Mesenchymal stem cell (in vitro differentiated cells and primary cell): ENCODE results near the gene TGFB3.

Source experiments
- DNase-seq: peaks from one replicate; pipeline ENCODE4 v3.0.0-alpha.2; 2013
- H2AFZ ChIP-seq: one replicate; pipeline ENCODE4 v1.6.1; 2013; ENCODE audit warnings: low read depth, mild to moderate bottlenecking, control low read depth, inconsistent platforms, low read length, moderate library complexity
- H2AK5ac ChIP-seq: 2 replicates; pipeline ENCODE4 v1.6.1; 2013; ENCODE audit warnings: low read length, moderate library complexity, mild to moderate bottlenecking, inconsistent platforms; ENCODE audit not compliant: severe bottlenecking
- H2BK120ac ChIP-seq: one replicate; pipeline ENCODE4 v1.6.1; 2013; ENCODE audit warnings: low read depth, mild to moderate bottlenecking, inconsistent platforms, low read length, moderate library complexity
- H2BK12ac ChIP-seq, 2 experiments: one replicate each; pipeline ENCODE4 v1.6.1; 2013; ENCODE audit warnings: inconsistent platforms in 2 of 2, low read length in 2 of 2, mild to moderate bottlenecking in 2 of 2, moderate library complexity in 2 of 2, control low read depth in 1 of 2
- H2BK15ac ChIP-seq: one replicate; pipeline ENCODE4 v1.6.1; 2013; ENCODE audit warnings: mild to moderate bottlenecking, low read depth, inconsistent platforms; ENCODE audit not compliant: poor library complexity, severe bottlenecking
- H2BK5ac ChIP-seq: 2 replicates; pipeline ENCODE4 v1.6.1; 2013; ENCODE audit warnings: low read depth, mild to moderate bottlenecking, low read length, control low read depth, inconsistent platforms; ENCODE audit not compliant: poor library complexity, severe bottlenecking
- H3K14ac ChIP-seq, 2 experiments: one replicate each; pipeline ENCODE4 v1.6.1; 2013; ENCODE audit warnings: inconsistent platforms in 2 of 2, low read length in 2 of 2, control low read depth in 1 of 2, mild to moderate bottlenecking in 1 of 2, moderate library complexity in 1 of 2
- H3K18ac ChIP-seq, 2 experiments: one replicate each; pipeline ENCODE4 v1.6.1; 2013; ENCODE audit warnings: inconsistent platforms in 2 of 2, low read length in 2 of 2, control low read depth in 1 of 2, low read depth in 1 of 2, mild to moderate bottlenecking in 1 of 2
- H3K23ac ChIP-seq, 2 experiments: one replicate each; pipeline ENCODE4 v1.6.1; 2013; ENCODE audit warnings: inconsistent platforms in 2 of 2, low read length in 2 of 2, mild to moderate bottlenecking in 2 of 2, moderate library complexity in 2 of 2, control low read depth in 1 of 2
- H3K27ac ChIP-seq: 2 replicates; pipeline ENCODE4 v1.5.1; 2013; ENCODE audit warnings: mild to moderate bottlenecking, moderate library complexity, low read length, control low read depth, inconsistent platforms; ENCODE audit not compliant: poor library complexity, severe bottlenecking
- H3K27me3 ChIP-seq, 2 experiments: 2 replicates each; pipeline versions ENCODE4 v1.6.1 to v1.7.0; 2013; ENCODE audit warnings: low read length in 2 of 2, mild to moderate bottlenecking in 2 of 2, moderate library complexity in 2 of 2, control low read depth in 1 of 2, inconsistent platforms in 1 of 2; ENCODE audit not compliant: control insufficient read depth in 1 of 2, insufficient read depth in 1 of 2
- H3K36me3 ChIP-seq, 2 experiments: 2 replicates each; pipeline versions ENCODE4 v1.6.1 to v1.7.0; 2013; ENCODE audit warnings: low read length in 2 of 2, control low read depth in 1 of 2, inconsistent platforms in 1 of 2, low read depth in 1 of 2, mild to moderate bottlenecking in 1 of 2; ENCODE audit not compliant: insufficient read depth in 2 of 2, control insufficient read depth in 1 of 2
- H3K4ac ChIP-seq, 2 experiments: one replicate each; pipeline ENCODE4 v1.6.1; 2013; ENCODE audit warnings: inconsistent platforms in 2 of 2, low read length in 2 of 2, mild to moderate bottlenecking in 2 of 2, moderate library complexity in 2 of 2, control low read depth in 1 of 2, low read depth in 1 of 2
- H3K4me1 ChIP-seq: 2 replicates; pipeline ENCODE4 v1.6.1; 2013; ENCODE audit warnings: low read depth, low read length, control low read depth; ENCODE audit not compliant: control insufficient read depth, insufficient read depth
- H3K4me2 ChIP-seq: 2 replicates; pipeline ENCODE4 v1.6.1; 2013; ENCODE audit warnings: low read length, mild to moderate bottlenecking, inconsistent platforms; ENCODE audit not compliant: poor library complexity, severe bottlenecking
- H3K4me3 ChIP-seq, 2 experiments: 2 replicates each; pipeline versions ENCODE4 v1.5.1 to v1.7.0; 2013; ENCODE audit warnings: low read length in 2 of 2, mild to moderate bottlenecking in 2 of 2, control low read depth in 1 of 2, low read depth in 1 of 2; ENCODE audit not compliant: insufficient read depth in 1 of 2
- H3K79me1 ChIP-seq: replicated peaks from 2 replicates; pipeline ENCODE4 v1.6.1; 2013; ENCODE audit warnings: mild to moderate bottlenecking, control low read depth, low read length, inconsistent platforms; ENCODE audit not compliant: poor library complexity, severe bottlenecking
- H3K9ac ChIP-seq: 2 replicates; pipeline ENCODE4 v1.7.0; 2013; ENCODE audit warnings: mild to moderate bottlenecking, low read length, moderate library complexity
- H3K9me3 ChIP-seq: 2 replicates; pipeline ENCODE4 v1.7.0; 2013; ENCODE audit warnings: mild to moderate bottlenecking, low read length; ENCODE audit not compliant: control insufficient read depth
- H4K8ac ChIP-seq: one replicate; pipeline ENCODE4 v1.6.1; 2013; ENCODE audit warnings: inconsistent platforms, mild to moderate bottlenecking, low read length, moderate library complexity
- H4K91ac ChIP-seq: one replicate; pipeline ENCODE4 v1.6.1; 2013; ENCODE audit warnings: mild to moderate bottlenecking, low read length, inconsistent platforms
- WGBS: methylation state at CpG from one replicate; pipeline ENCODE4 v1.1.7; 2013; ENCODE audit warnings: mixed read lengths; 5-methylcytosine and 5-hydroxymethylcytosine counted together

Gene TGFB3

GRCh38 chr14:75976826-75977581 is 4.8 kb downstream of the TGFB3 start:
- Histone ChIP-seq H3K27ac (no peak overlapping the region), H3K4me3 (no peak overlapping the region), H3K9me3 (no peaks in the 10 kb centered on the region), H2AK5ac (no peak overlapping the region), H3K36me3 (no peaks in the 10 kb centered on the region), H3K4me1 (peaks cover 36% of the 10 kb centered on the region), H3K23ac (no peak overlapping the region), H3K9ac (peak overlapping the region; percentile 33), H4K91ac (no peak overlapping the region), H3K4me2 (no peak overlapping the region), H2BK15ac (no peak overlapping the region), H3K14ac (no peak overlapping the region), H2BK12ac (no peak overlapping the region), H3K18ac (no peak overlapping the region), H2BK120ac (no peak overlapping the region), H3K79me1 (peaks cover 25% of the 10 kb centered on the region), H2BK5ac (no peak overlapping the region), H4K8ac (no peak overlapping the region), H3K27me3 (no peaks in the 10 kb centered on the region), H3K4ac (no peak overlapping the region), H2AFZ (no peak overlapping the region)
- no peak for DNase-seq
- WGBS, result 69% methylated on average over 4 of the region's 8 CpGs

- Histone ChIP-seq H3K23ac (no peak overlapping the region), H2BK5ac (no peak overlapping the region), H3K36me3 (peaks cover 10 to 15% of the 10 kb centered on the region in 2 experiments), H3K18ac (no peak overlapping the region), H2BK15ac (no peak overlapping the region), H2AK5ac (no peak overlapping the region), H3K4ac (no peak overlapping the region), H4K91ac (no peak overlapping the region), H3K9me3 (no peaks in the 10 kb centered on the region), H4K8ac (no peak overlapping the region), H3K4me3 (no peak overlapping the region), H3K4me1 (peaks cover 7% of the 10 kb centered on the region), H3K9ac (no peak overlapping the region), H2BK12ac (no peak overlapping the region), H3K79me1 (peaks cover 6% of the 10 kb centered on the region), H3K27me3 (no peaks in the 10 kb centered on the region), H3K4me2 (no peak overlapping the region), H3K14ac (no peak overlapping the region), H2AFZ (no peak overlapping the region), H2BK120ac (no peak overlapping the region), H3K27ac (no peak overlapping the region)
- no peak for DNase-seq
- 58% methylated on average over 7 of the region's 7 CpGs for WGBS
These were observed 8.9 kb downstream of the TGFB3 start for GRCh38 chr14:75972801-75973421.

- Histone ChIP-seq H2BK15ac (no peak overlapping the region), H3K79me1 (peaks cover 2% of the 10 kb centered on the region), H3K9me3 (no peaks in the 10 kb centered on the region), H3K4me1 (peaks cover 7% of the 10 kb centered on the region), H3K4me3 (no peak overlapping the region), H2AK5ac (no peak overlapping the region), H2BK120ac (no peak overlapping the region), H3K18ac (no peak overlapping the region), H3K27me3 (no peaks in the 10 kb centered on the region), H4K8ac (no peak overlapping the region), H3K14ac (no peak overlapping the region), H3K27ac (no peak overlapping the region), H3K9ac (no peak overlapping the region), H2AFZ (no peak overlapping the region), H3K36me3 (peaks cover 17 to 28% of the 10 kb centered on the region in 2 experiments), H3K23ac (no peak overlapping the region), H3K4ac (no peak overlapping the region), H3K4me2 (no peak overlapping the region), H2BK12ac (no peak overlapping the region), H4K91ac (no peak overlapping the region), H2BK5ac (no peak overlapping the region)
- DNase-seq, result no peak
- WGBS, result 94% methylated on average over 15 of the region's 15 CpGs
These were observed 10.3 kb downstream of the TGFB3 start for GRCh38 chr14:75971509-75971908.

- Histone ChIP-seq H3K4me2 (no peak overlapping the region), H3K27me3 (no peaks in the 10 kb centered on the region), H3K18ac (no peak overlapping the region), H3K14ac (no peak overlapping the region), H4K8ac (no peak overlapping the region), H2BK12ac (no peak overlapping the region), H2AK5ac (no peak overlapping the region), H3K9ac (no peak overlapping the region), H2AFZ (no peak overlapping the region), H3K9me3 (no peaks in the 10 kb centered on the region), H4K91ac (no peak overlapping the region), H3K4me1 (peaks cover 7% of the 10 kb centered on the region), H3K36me3 (peaks cover 19 to 33% of the 10 kb centered on the region in 2 experiments), H3K4ac (no peak overlapping the region), H2BK5ac (no peak overlapping the region), H3K4me3 (no peak overlapping the region), H3K79me1 (peaks cover 1% of the 10 kb centered on the region), H3K23ac (no peak overlapping the region), H2BK120ac (no peak overlapping the region), H2BK15ac (no peak overlapping the region), H3K27ac (no peak overlapping the region)
- no peak for DNase-seq
- WGBS, result 87% methylated on average over 9 of the region's 9 CpGs
These were observed 10.8 kb downstream of the TGFB3 start for GRCh38 chr14:75970989-75971388.
